Ovary (tissue), 3 donors: ENCODE data around the gene SATB1.

Experiments used
- EP300 ChIP-seq: sonication (generic); formaldehyde crosslinking; IDR thresholded peaks from one replicate; pipeline ENCODE4 v1.6.1; 2017; ENCODE audit warnings: antibody characterized with exemption
- POLR2A ChIP-seq: fragments of 450-650 bp; IDR thresholded peaks from one replicate; pipeline ENCODE4 v1.6.1; 2017; ENCODE audit warnings: antibody characterized with exemption, mild to moderate bottlenecking, moderate library complexity
- TF ChIP-seq, protein P1 (sequence below), 3 donors: fragments of 450-650 bp in 2 of 3; fragments of 200-600 bp in 1 of 3; IDR thresholded peaks; one replicate each; pipeline versions ENCODE4 v1.5.1 to v1.8.0; 2016 to 2022; ENCODE audit warnings: antibody characterized with exemption in 3 of 3, mild to moderate bottlenecking in 1 of 3
- donor health status: DM: no; HTN: no; CAD: no.

DNA sequence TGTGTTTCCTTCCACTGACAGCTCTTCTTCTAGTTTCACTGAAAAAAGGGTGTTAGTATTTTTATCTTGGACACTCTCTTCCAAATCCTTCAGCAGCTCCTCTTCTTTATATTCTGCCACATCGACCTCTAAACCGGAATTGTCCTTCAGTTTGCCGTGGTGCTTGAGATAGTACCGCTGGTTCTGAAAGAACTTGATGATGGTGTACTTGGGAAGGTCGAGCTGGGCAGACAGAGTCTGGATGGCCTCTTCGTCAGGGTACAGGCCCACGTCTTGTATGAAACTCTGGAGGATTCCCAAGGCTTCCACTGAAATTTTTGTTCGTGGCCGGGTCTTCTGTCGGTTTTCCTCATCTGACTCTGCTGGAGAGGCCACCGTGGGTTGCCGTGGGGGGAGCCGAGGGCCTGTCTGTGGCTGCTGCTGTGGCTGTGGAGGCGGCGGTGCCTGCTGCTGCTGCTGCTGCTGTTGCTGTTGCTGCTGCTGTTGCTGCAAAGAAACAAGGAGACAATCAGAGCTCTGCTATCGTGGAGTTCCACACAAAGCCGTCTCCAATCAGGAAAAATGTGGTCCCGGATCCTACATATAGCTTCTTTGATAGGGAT lies 75.8 kb downstream of the SATB1 start:
- TF ChIP-seq, protein P1, sequence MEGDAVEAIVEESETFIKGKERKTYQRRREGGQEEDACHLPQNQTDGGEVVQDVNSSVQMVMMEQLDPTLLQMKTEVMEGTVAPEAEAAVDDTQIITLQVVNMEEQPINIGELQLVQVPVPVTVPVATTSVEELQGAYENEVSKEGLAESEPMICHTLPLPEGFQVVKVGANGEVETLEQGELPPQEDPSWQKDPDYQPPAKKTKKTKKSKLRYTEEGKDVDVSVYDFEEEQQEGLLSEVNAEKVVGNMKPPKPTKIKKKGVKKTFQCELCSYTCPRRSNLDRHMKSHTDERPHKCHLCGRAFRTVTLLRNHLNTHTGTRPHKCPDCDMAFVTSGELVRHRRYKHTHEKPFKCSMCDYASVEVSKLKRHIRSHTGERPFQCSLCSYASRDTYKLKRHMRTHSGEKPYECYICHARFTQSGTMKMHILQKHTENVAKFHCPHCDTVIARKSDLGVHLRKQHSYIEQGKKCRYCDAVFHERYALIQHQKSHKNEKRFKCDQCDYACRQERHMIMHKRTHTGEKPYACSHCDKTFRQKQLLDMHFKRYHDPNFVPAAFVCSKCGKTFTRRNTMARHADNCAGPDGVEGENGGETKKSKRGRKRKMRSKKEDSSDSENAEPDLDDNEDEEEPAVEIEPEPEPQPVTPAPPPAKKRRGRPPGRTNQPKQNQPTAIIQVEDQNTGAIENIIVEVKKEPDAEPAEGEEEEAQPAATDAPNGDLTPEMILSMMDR (IDR thresholded peaks at IDR 0.05), result no peak
- TF ChIP-seq POLR2A, result no peak
- no peak for TF ChIP-seq EP300
